Daoy (cell line): Measurements from ENCODE around the gene USP27X. TPM values are rescaled to one million over a fixed set of nuclear protein-coding genes. Genes with fewer than 3 reads are reported as not detected.

ENCODE experiments used
- DNase-seq: peaks from one replicate; pipeline ENCODE4 v3.0.0-alpha.2; 2015; ENCODE audit warnings: low read depth
- total RNA-seq: library from RNA; depleted of rRNA; stranded (reverse); fragments of >200 nt; shearing (Covaris generic); gene quantifications from 2 replicates; pipeline ENCODE4 v1.2.3, GENCODE V29; 2014; rRNA removed

The USP27X gene
- total RNA-seq = 0.57 and 1.5 TPM in 2 replicates

DNA sequence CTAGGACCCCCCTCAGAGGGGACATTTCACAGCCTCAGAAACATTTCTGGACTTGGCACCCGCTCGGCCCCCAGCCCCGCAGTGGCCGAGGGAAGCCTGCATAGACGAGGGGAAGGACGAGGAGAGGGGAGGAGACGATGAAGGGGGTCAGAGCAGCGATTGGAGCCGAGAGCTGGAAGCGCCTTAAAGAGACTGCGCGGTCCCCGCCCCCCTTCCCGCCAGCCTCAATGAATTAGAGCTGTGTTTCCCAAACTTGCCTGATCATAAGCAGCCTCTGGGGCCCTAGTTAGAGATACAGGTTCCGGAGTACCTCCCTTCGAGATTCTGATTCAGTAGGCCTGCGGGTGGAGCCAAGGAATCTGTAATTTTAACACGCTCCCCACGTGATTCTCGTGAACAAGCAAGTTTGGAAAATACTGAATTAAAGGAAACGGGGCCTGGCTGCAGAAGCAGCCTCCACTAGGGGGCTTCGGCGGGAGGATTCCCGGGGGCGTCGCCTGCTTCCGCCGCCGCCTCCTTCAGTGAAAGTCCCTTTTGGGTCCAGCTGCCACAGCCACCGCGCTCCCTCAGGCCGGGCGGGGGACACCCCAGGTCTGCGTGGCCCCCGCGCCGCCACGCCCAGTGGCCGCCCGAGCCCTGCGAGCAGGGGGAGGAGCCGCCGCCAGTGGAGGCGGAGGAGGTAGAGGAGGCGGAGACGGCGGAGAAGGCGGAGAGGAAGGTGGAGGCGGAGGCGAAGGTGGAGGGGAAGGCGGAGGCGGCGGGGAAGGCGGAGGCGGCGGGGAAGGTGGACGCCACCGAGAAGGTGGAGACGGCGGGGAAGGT is at the start of gene USP27X:
Gene USP27X, plus strand, starts transcription at position 651 of the 822 bp plus-strand sequence. CDS start 824 bp downstream, outside the sequence.
- DNase-seq = peak; percentile 85

DNA sequence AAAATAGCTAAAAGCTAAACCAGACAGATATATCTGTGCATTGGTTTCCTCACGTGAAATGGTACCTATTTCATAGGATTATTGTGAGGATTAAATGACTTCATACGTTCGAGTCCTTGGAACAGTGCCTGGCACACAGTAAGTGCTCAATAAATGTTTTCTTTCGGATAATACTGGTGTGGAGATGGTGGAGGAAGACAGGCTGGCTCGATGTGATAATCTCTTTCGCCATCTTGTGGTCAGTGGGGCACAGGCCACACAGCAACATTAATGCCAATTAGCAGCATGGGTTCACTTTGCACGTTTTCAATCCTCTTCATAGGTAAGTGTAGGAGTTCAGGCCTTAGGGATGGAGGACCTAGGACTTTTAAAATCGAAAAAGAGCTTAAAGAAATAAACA is 40.9 kb upstream of the USP27X start:
- DNase-seq = peak; percentile 29

- DNase-seq = peak; percentile 81
Observed at GRCh38 chrX:49840679-49841078, 38.6 kb upstream of the USP27X start.

- DNase-seq = no peak
Observed at GRCh38 chrX:49842621-49843020, 36.7 kb upstream of the USP27X start.

GRCh38 chrX:49844611-49845010 is 34.7 kb upstream of the USP27X start:
- DNase-seq = no peak

DNA sequence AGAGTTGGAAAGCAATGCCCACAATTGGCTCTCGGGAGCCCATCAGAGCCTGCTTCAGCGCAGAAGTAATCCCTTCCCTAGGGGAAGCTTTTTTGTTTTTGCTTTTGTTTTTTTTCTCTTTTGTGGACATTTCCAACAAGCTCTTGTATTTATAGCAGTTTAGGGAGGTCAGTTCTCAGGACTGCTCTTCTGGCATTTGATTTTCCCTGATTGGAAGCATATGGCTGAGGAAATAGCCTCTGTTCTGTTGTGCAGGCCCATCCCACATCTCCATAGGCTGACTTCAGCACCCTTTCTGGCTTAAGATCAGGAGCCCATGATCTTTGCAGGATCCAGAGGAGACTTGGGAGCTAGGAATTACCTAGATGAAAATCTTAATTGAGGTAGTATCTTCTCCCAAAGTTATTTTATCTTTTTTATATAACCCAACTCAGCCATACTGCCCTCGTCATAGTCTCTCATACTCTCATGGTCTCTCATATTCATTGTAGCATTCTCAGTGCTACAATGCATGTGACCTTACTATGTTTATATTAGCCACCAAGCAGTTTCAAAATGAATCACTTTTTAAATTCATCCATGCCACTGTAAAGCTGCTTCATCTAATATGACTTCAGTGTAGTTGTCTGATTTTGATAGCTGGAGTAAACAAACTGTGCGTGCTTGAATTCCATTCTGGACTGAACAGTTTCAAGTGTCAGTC is 33.4 kb upstream of the USP27X start:
- DNase-seq = no peak

DNA sequence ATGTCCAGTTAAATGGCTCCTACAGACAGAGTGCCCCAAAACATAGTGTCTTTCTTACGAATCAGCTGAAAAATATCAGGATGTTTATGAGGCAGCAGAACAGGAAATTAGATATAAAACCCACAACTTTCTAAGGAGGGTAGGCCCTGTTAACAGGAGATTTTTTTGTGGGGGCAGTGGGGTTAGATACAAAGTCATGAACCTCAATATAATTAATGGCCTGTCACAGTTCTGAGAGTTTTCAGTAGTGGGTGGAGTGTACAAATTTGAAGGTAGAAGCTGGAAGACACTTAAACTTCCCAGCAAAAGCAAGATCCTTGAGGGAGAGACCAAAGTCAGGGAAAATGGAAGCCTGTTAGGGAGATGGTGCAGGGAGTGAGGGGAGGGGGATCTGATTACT is 32.8 kb upstream of the USP27X start:
- DNase-seq = no peak

- no peak for DNase-seq
Observed at GRCh38 chrX:49848275-49848674, 31.0 kb upstream of the USP27X start.

DNA sequence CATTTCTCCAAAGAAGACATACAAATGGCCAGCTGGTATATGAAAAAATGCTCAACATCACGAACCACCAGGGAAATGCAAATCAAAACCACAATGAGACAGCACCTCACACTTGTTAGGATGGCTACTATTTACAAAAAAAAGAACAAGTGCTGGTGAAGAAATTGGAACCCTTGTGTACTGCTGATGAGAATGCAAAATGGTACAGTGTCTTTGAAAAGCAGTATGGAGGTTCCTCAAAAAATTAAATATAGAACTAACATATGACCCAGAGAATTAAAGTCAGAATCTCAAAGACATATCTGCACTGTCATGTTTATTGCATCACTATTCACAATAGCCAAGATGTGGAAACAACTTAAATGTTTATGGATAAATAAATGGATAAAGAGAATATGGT is 29.3 kb upstream of the USP27X start:
- DNase-seq = no peak

GRCh38 chrX:49853661-49854060 is 25.6 kb upstream of the USP27X start:
- no peak for DNase-seq

DNA sequence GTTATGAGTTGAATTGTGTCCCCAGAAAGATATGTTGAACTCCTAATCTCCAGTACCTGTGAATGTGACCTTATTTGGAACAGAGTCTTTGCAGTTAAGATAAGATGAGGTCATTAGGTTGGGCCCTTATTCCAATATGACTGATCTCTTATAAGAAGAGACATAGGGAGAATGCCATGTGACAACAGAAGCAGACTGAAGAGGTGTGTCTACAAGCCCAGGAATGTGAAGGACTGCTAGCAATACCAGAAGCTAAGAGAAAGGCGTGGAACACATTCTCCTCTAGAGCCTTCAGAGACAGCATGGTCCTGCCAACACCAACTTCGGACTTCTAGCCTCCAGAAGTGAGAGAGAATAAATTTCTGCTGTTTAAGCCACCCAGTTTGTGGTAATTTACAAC is 22.5 kb upstream of the USP27X start:
- DNase-seq = no peak

DNA sequence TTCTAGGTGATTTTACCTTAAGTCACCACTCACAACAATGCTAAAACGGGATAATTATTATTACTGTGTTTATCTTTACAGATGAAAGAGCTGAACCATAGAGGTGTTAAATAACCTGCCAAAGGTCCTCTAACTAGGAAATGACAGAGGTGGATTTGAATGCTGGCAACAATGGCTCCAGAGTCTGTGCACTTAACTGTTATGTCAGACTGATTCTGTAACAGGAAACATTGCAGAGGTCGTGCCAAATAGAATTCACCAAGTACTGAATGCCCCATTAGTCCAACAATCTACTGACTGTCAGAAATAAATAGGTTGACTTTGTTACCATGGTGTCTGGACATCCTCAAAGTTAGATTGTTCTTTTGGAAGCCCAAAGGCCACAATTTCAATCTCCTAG is 20.9 kb upstream of the USP27X start:
- no peak for DNase-seq

GRCh38 chrX:49859491-49859890 is 19.8 kb upstream of the USP27X start:
- no peak for DNase-seq

GRCh38 chrX:49860867-49861535 is 18.3 kb upstream of the USP27X start:
- DNase-seq = no peak

GRCh38 chrX:49862093-49862492 is 17.2 kb upstream of the USP27X start:
- DNase-seq = no peak

DNA sequence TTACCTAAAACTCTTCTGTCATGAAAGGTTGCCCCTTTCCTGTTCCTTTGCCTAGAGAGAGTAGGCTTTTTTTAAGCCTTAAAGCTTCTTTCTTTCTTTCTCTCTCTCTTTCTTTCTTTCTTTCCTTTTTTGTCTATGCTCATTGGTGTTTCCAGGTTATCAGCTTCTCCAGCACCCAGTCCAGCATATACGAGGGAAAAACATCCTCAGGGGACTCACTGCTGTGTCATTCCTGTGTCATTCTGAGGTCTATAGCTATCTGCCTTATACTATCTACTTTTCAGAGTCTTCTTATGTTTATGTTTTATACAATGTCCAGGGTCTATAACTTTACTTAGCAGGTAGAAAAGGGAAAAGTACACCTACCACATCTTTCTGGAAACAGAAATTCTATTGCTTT is 10.5 kb upstream of the USP27X start:
- DNase-seq = no peak

- peak; percentile 12 for DNase-seq
Observed at GRCh38 chrX:49876750-49877149, 2.5 kb upstream of the USP27X start.

DNA sequence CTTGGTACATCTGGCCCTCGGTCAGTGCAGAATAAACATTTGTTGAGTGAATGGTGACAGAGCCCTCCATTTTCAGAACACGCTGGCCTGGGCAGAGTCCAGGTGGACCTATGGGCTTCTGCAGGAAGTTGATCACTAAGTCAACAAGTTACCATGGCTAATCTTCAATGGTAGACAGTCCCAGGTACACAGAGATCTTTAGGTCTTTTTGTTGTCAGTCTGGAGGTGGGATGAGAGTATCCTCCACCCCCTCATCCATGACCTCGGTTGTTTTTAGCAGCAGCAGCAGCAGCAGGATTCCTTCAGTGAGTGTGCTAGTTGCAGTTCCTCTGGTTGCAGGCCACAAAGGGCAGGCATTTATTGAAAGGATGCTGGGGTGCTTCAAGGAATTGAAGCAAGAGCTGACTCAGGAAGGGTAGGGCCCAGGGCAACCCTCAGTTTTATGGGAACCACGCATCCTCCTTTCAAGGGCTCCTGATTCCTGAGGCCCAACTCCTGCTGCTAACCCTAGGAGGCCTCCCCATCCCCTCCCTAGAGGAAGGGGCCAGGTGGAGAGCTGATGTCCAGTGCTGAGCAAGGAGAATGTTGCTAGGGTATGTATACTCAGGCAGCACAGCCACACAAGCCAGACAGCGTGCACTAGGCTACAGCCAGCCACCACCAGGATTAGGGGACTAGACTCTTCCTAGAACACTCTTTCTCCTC is 1.7 kb upstream of the USP27X start:
- DNase-seq = no peak

- DNase-seq = no peak
Observed at GRCh38 chrX:49878128-49878833, 1.0 kb upstream of the USP27X start.

GRCh38 chrX:49879656-49880277 is 483 bp downstream of the USP27X start:
- no peak for DNase-seq

DNA sequence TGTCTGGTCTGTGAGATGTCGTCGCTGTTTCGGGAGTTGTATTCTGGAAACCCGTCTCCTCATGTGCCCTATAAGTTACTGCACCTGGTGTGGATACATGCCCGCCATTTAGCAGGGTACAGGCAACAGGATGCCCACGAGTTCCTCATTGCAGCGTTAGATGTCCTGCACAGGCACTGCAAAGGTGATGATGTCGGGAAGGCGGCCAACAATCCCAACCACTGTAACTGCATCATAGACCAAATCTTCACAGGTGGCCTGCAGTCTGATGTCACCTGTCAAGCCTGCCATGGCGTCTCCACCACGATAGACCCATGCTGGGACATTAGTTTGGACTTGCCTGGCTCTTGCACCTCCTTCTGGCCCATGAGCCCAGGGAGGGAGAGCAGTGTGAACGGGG is 1.4 kb downstream of the USP27X start:
- no peak for DNase-seq
